Activated naive CD8-positive, alpha-beta T cell (primary cell): ENCODE data around the gene BORCS8.
"Not testable (repeated sequence)": the region's sequence is repeated elsewhere in the genome, so short reads cannot be mapped to it uniquely, and the experiment has no call there.

ENCODE experiments used
- H3K27ac Mint-ChIP-seq: one replicate; pipeline ENCODE4 v1.8.0; 2021; ENCODE audit warnings: mixed read lengths
- H3K27me3 Mint-ChIP-seq: one replicate; pipeline ENCODE4 v1.8.0; 2021; ENCODE audit warnings: mixed read lengths
- H3K36me3 Mint-ChIP-seq: one replicate; pipeline ENCODE4 v1.8.0; 2021; ENCODE audit warnings: mixed read lengths
- H3K4me1 Mint-ChIP-seq: one replicate; pipeline ENCODE4 v1.8.0; 2021; ENCODE audit warnings: low read depth, mixed read lengths
- H3K4me3 Mint-ChIP-seq: one replicate; pipeline ENCODE4 v1.8.0; 2021; ENCODE audit warnings: mild to moderate bottlenecking, mixed read lengths
- H3K9me3 Mint-ChIP-seq: one replicate; pipeline ENCODE4 v1.8.0; 2021; ENCODE audit warnings: low read depth, mixed read lengths

BORCS8 gene

DNA sequence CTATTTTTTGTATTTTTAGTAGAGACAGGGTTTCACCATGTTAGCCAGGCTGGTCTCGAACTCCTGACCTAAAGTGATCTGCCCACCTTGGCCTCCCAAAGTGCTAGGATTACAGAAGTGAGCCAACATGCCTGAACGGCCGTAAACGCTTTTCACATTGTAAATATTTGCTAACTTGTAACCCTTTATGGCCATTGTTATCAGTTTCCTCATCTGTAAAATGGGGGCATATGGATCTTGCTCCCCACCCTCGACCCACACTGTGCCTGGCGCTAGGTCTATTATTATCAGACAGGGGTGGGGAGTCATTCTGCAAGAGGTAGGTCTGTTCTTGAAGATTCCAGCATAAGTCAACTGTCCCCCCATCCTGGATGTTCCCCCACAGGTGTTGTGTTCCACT lies 31.7 kb upstream of the BORCS8 start:
- H3K4me1 Mint-ChIP-seq = peaks cover 4% of the 10 kb centered on the region
- no peaks in the 10 kb centered on the region for H3K9me3 Mint-ChIP-seq
- peaks cover 2% of the 10 kb centered on the region for H3K27me3 Mint-ChIP-seq
- H3K36me3 Mint-ChIP-seq = no peaks in the 10 kb centered on the region
- no peak overlapping the region for H3K27ac Mint-ChIP-seq
- no peak overlapping the region for H3K4me3 Mint-ChIP-seq

DNA sequence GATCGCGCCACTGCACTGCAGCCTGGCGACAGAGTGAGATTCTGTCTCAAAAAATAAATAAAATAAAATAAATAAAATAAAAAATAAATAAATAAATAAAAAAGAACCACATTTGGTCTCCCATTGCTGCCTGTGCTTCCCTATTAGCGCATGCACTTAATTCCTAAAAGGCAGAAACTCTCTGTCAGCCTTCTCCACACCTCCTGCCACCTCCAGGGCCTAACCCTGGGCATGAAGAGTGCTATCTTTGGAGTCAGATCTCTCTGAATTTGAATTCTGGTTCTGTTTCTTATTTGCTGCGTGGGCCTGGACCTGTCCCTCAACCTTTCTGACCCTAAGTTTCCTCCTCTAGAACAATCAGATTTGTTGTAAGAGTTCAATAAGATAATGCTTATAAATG lies 31.1 kb upstream of the BORCS8 start:
- Mint-ChIP-seq H3K4me3 (no peak overlapping the region), H3K27me3 (peaks cover 2% of the 10 kb centered on the region), H3K4me1 (peaks cover 4% of the 10 kb centered on the region), H3K36me3 (no peaks in the 10 kb centered on the region), H3K27ac (no peak overlapping the region), H3K9me3 (no peaks in the 10 kb centered on the region)

DNA sequence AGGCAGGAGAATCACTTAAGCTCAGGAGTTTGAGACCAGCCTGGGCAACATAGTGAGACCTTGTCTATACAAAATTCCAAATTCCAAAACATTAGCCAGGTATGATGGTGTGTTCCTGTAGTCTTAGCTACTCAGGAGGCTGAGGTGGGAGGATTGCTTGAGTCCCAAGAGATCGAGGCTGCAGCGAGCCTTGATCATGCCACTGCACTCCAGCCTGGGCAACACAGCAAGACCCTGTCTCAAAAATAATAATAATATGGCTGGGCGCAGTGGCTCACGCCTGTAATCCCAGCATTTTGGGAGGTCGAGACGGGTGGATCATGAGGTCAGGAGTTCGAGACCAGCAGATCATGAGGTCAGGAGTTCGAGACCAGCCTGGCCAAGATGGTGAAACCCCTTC lies 29.0 kb upstream of the BORCS8 start:
- H3K4me1 Mint-ChIP-seq, H3K27me3 Mint-ChIP-seq, H3K36me3 Mint-ChIP-seq, H3K27ac Mint-ChIP-seq, H3K9me3 Mint-ChIP-seq, H3K4me3 Mint-ChIP-seq: not testable (repeated sequence)

DNA sequence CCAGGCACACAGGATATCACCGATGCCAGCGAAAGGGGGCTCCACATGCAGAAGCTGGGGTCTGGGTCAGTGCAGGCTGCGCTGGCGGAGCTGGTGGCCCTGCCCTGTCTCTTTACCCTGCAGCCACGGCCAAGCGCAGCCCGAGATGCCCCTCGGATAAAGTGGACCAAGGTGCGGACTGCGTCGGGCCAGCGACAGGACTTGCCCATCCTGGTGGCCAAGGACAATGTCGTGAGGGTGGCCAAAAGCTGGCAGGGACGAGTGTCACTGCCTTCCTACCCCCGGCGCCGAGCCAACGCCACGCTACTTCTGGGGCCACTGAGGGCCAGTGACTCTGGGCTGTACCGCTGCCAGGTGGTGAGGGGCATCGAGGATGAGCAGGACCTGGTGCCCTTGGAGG lies 27.0 kb upstream of the BORCS8 start:
- Mint-ChIP-seq H3K4me3 (no peak overlapping the region), H3K4me1 (peaks cover 2% of the 10 kb centered on the region), H3K27ac (no peak overlapping the region), H3K9me3 (no peaks in the 10 kb centered on the region), H3K36me3 (no peaks in the 10 kb centered on the region), H3K27me3 (peaks cover 16% of the 10 kb centered on the region)

DNA sequence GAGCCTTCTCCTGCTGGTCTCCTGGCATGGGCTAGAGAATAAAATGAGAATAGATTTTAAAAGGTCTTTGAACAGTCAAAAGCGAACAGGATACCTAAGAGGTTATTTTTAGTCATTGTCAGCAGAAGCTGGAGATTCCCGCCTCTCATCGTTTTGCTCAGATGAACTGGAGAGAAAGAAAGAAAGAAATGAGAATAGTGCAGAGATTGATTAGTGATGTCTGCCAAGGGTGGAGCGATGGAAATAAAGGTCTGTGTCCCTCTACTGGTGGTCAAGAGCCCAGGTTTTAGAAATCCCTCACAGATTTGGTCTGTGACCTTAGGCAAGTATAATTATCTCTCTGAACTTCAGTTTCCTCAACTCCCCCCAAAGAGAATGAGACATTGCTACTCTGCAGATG lies 25.1 kb upstream of the BORCS8 start:
- Mint-ChIP-seq H3K27ac (no peak overlapping the region), H3K4me3 (no peak overlapping the region), H3K27me3 (peaks cover 24% of the 10 kb centered on the region), H3K4me1 (peaks cover 2% of the 10 kb centered on the region), H3K36me3 (no peaks in the 10 kb centered on the region), H3K9me3 (no peaks in the 10 kb centered on the region)

DNA sequence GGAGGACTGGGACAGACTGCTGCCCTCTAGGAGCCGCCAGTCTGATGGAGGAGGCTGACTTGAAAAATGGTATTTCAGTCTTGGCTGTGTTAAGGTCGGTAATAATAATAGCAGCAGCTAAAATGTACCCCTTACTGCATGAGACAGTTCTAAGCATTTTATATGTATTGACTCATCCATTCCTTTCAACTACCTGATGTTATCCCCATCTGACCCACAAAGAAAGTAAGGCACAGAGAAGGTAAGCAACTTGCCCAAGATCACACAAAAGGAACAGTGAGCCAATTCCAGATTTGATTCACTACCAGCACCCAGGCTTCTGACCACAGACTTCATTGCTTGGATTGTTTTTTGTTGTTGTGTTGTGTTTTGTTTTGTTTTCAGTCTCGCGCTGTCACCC lies 23.8 kb upstream of the BORCS8 start:
- no peak overlapping the region for H3K4me3 Mint-ChIP-seq
- no peaks in the 10 kb centered on the region for H3K36me3 Mint-ChIP-seq
- H3K9me3 Mint-ChIP-seq = no peaks in the 10 kb centered on the region
- peaks cover 30% of the 10 kb centered on the region for H3K27me3 Mint-ChIP-seq
- no peak overlapping the region for H3K27ac Mint-ChIP-seq
- H3K4me1 Mint-ChIP-seq = peaks cover 2% of the 10 kb centered on the region

DNA sequence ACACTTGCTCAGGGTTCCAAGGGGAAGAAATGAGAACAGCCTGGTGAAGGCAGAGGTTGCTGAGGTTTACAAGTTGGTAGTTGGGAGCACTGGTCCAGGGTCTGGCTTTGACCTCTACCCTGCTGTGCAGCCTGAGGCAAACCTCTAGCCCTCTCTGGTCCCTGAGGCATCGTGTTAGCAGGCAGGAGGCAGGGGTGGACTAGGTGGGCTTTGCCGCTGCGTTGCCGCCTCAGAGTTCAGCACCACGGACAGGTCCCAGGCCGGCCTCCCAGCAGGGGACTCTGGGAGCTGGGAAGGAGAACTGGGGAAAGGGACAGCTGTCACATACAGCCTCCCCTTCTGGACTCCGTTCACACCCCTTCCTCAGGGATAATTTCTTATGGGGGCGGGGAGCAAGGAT lies 22.9 kb upstream of the BORCS8 start:
- Mint-ChIP-seq H3K27me3 (peaks cover 32% of the 10 kb centered on the region), H3K9me3 (no peaks in the 10 kb centered on the region), H3K4me1 (peaks cover 2% of the 10 kb centered on the region), H3K4me3 (no peak overlapping the region), H3K27ac (no peak overlapping the region), H3K36me3 (no peaks in the 10 kb centered on the region)

DNA sequence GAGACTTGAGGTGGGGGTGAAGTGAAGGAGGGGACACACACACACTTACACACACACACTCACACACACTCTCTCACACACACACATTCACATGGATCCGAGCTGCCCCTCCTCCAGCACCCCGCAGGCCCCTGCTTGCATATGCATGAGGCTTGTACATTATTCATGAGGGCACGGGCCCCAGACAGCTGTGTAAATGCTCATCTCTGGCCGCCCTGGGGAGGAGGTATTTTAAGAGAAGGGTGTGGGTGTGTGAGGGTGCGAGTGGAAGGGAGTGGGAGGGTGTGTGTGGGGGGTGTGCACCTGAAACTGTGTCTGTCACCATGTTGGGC lies 22.2 kb upstream of the BORCS8 start:
- H3K27ac Mint-ChIP-seq = no peak overlapping the region
- H3K9me3 Mint-ChIP-seq = no peaks in the 10 kb centered on the region
- H3K4me3 Mint-ChIP-seq = no peak overlapping the region
- H3K27me3 Mint-ChIP-seq = peaks cover 32% of the 10 kb centered on the region
- no peaks in the 10 kb centered on the region for H3K36me3 Mint-ChIP-seq
- peaks cover 2% of the 10 kb centered on the region for H3K4me1 Mint-ChIP-seq

DNA sequence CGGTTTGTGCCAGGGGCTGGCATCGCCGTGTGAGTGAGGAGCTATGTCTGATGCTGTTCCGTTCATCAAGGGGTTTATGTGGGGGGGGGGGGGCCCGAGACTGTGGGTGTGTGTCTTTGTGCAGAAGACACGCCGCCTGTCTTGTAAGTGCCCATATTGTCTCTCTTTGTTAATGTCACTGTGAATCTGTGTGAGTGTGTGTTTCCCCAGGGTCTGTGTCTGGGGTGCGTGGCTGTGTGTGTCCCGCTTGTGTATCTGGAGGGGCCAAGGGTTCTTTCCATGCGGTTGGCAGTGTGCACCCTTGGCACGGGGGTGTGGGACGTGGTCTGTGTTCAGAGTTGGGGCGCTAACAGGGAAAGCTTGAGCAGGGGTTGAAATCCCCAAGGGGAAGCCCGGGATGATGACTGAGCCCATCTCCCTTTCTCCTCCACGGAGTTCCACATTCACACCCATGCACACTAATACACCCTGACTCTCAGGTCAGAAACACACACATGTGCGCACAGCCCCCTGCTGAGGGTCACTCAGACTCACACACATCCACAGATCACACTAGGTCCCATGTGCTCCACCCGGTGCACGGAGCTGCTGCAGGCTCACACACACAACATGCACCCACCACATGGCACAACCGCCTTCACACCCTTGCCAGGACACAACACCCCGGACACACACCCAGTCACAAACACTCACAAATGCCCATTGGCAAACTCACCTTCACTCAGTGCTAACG lies 21.6 kb upstream of the BORCS8 start:
- Mint-ChIP-seq H3K27me3 (peaks cover 32% of the 10 kb centered on the region), H3K36me3 (no peaks in the 10 kb centered on the region), H3K9me3 (no peaks in the 10 kb centered on the region), H3K4me1 (peaks cover 2% of the 10 kb centered on the region), H3K27ac (no peak overlapping the region), H3K4me3 (no peak overlapping the region)

DNA sequence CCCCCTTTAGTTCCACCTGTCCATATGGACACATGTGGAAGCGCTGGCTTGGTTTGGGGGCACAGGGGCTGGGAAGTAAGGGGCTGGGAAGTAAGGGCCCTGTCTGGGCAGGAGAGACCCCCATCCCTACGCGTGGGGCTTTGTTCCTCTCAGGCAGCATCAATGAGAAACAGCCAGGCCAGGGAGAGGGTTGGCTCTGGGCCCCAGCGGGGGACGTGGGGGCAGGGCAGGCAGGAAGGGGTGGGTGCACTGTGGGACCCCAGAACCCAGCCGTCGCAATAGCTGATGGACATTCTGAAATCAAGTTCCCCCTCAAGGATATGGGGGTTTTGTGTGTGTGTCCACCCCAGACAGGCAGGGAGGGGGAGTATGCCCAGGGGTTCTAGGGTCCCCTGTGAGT lies 21.0 kb upstream of the BORCS8 start:
- no peak overlapping the region for H3K27ac Mint-ChIP-seq

DNA sequence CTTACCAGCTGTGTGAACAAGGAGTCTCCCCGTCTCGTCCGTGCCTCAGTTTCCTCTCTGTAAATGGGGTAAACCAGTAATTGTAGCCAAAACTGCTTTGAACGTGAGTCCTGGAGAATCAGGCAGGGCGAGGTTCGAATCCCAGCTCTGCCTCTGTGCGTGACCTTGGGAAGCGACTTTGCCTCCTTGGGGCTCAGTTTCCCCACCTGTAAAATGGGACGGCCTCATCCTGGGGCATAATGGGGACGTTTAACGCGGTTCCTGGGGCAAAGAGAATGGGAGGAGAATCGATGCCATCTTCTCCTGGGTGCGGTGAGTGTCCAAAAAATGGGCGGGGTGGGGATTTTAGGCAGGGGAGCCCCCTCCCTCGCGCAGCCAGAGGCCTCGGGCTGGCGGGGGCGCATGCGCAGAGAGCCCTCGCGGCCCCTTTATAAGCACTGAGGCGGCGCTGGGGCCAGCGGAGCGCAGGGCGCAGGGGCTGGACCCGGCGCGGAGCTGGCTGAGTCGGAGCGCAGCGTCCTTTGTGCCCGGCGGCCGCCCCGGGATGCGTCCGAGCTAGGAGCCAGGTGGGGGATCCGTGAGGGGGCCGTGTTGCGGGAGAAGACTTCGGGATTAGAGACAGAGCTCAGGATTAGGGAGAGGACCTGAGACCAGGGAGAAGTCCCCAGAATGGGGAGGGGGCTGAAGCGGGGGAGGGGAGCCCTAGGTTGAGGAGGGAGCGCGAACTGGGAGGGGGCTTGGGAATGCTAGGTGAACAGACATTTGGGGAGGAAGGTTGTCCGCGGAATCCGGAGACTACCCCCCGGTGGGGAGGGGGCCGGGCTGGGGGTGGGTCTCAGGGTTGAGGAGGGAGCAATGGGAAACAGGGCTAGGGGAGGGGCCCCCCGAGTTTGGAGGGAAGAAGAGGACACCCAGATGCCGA lies 19.8 kb upstream of the BORCS8 start, which contains the start of gene NCAN:
Gene NCAN, plus strand, starts transcription at position 460 of the 922 bp plus-strand sequence. CDS start 4,996 bp downstream, outside the sequence.
- H3K27me3 Mint-ChIP-seq = peaks cover 28% of the 10 kb centered on the region
- H3K4me1 Mint-ChIP-seq = peaks cover 14% of the 10 kb centered on the region
- H3K4me3 Mint-ChIP-seq = no peak within 1 kb of the TSS
- no peaks in the 10 kb centered on the region for H3K9me3 Mint-ChIP-seq
- H3K27ac Mint-ChIP-seq = no peak within 1 kb of the TSS
- H3K36me3 Mint-ChIP-seq = no peaks in the 10 kb centered on the region

More for the DNA sequence above, 21.0 kb upstream of the BORCS8 start:
- no peaks in the 10 kb centered on the region for H3K9me3 Mint-ChIP-seq
- peaks cover 32% of the 10 kb centered on the region for H3K27me3 Mint-ChIP-seq
- H3K36me3 Mint-ChIP-seq = no peaks in the 10 kb centered on the region
- H3K4me3 Mint-ChIP-seq = no peak overlapping the region
- peaks cover 3% of the 10 kb centered on the region for H3K4me1 Mint-ChIP-seq

DNA sequence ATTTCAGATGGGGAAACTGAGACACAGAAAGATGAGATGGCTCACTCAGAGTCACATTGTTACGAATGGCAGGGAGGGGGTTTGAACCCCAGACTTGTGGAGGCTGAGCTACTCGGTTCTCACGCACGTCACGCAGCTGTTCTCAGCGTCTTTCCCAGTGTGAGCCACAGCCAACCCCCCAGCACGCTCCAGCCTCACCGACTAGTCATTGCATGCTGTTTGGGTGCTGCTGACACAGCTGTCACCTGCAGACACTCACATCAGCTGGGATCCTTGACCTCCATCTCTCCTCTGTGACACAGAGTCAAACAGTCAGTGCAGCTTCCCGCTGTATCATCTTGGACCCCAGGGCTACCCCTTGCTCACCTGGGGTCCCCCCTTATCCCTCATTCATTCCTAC lies 17.4 kb upstream of the BORCS8 start:
- Mint-ChIP-seq H3K9me3 (no peaks in the 10 kb centered on the region), H3K27me3 (peaks cover 21% of the 10 kb centered on the region), H3K4me3 (no peak overlapping the region), H3K27ac (no peak overlapping the region), H3K4me1 (peaks cover 18% of the 10 kb centered on the region), H3K36me3 (no peaks in the 10 kb centered on the region)

DNA sequence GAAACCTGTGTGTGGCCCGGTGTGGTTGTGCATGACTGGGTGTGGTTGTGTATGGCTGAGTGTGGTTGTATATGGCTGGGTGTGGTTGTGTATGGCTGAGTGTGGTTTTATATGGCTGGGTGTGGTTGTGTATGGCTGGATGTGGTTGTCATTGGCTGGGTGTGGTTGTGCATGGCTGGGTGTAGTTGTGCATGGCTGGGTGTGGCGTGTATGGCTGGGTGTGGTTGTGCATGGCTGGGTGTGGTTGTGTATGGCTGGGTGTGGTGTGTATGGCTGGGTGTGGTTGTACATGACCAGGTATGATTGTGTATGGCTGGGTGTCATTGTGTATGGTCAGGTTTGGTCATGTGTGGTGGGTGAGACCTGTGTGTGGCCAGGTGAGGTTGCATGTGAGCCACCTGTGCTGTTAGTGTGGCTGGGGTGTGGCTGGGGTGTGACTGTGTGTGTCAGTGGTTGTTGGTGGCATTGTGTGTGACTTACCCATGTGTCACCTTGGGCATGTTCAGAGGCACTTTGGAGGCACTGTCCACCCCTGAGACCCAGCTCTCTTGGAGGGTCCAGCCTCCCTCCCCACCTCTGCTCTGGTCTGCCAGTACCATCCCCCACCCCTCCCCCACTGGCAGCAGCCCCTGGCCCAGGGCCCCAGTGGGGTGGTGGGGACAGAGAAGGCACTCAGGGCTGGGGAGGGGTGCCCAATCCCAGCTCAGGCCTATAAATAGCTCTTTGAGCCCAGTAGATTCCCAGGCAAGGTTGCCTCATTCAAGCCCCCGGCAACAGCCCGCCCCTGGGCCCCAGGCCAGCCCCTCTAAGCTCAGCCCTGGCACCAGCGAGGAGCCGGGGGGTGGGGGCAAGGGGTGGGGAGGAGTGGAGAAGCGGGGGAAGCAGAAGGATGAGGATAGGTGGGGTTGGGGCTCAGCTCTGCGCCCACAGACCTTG lies 16.0 kb upstream of the BORCS8 start:
- Mint-ChIP-seq H3K27me3 (peaks cover 8% of the 10 kb centered on the region), H3K36me3 (no peaks in the 10 kb centered on the region), H3K4me1 (peaks cover 17% of the 10 kb centered on the region), H3K4me3 (no peak overlapping the region), H3K27ac (no peak overlapping the region), H3K9me3 (no peaks in the 10 kb centered on the region)

DNA sequence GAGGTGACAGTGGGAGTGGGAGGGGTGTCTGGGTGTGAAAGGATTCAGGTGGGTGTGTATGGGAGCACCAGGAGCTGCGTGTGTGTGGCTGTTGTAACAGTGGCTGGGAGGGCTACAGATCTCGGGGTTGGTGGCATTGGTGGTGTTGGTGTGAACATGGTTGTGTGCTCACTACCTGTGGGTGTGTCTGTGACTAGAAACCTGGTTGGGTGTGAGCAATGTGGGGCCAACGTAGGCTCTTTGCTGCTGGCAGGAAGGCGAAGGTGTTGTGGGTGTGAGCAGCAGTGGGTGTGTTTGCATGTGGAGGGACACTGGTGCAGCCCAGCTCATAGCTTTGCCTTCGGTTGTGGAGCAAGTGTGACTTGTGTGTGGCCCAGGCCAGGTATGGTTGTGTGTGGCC lies 15.0 kb upstream of the BORCS8 start:
- H3K27ac Mint-ChIP-seq = no peak overlapping the region

More for the DNA sequence above, 15.0 kb upstream of the BORCS8 start:
- H3K9me3 Mint-ChIP-seq = no peaks in the 10 kb centered on the region
- H3K4me1 Mint-ChIP-seq = peaks cover 22% of the 10 kb centered on the region
- H3K4me3 Mint-ChIP-seq = no peak overlapping the region
- no peaks in the 10 kb centered on the region for H3K36me3 Mint-ChIP-seq
- H3K27me3 Mint-ChIP-seq = peaks cover 8% of the 10 kb centered on the region
